HG02678 (cell line): ENCODE results near the gene CCNF.
"Not testable (repeated sequence)": the region's sequence is repeated elsewhere in the genome, so short reads cannot be mapped to it uniquely, and the experiment has no call there.

ENCODE experiments used
- ATAC-seq: cut with Tn5 transposase; IDR thresholded peaks from one replicate; pipeline ENCODE4 v1.9.1; 2021; ENCODE audit warnings: mild to moderate bottlenecking, moderate library complexity; ENCODE audit not compliant: unreplicated experiment

The CCNF gene

GRCh38 chr16:2427526-2427925, 1.7 kb upstream of the CCNF start:
- ATAC-seq: no peak

- no peak for ATAC-seq
These were observed 1.0 kb upstream of the CCNF start for GRCh38 chr16:2428051-2428783.

GRCh38 chr16:2428784-2429033, 538 bp upstream of the CCNF start:
- ATAC-seq: no peak

- ATAC-seq: peak; percentile 2
These were observed 770 bp downstream of the CCNF start for GRCh38 chr16:2429771-2430663.

- ATAC-seq: no peak
These were observed 3.0 kb downstream of the CCNF start for GRCh38 chr16:2432286-2432685.

- no peak for ATAC-seq
These were observed 3.7 kb downstream of the CCNF start for GRCh38 chr16:2432801-2433505.

GRCh38 chr16:2435236-2435635, 6.0 kb downstream of the CCNF start:
- ATAC-seq: not testable (repeated sequence)

GRCh38 chr16:2436110-2436509, 6.9 kb downstream of the CCNF start:
- no peak for ATAC-seq

- ATAC-seq: no peak
These were observed 8.0 kb downstream of the CCNF start for GRCh38 chr16:2437032-2437790.

- no peak for ATAC-seq
These were observed 8.9 kb downstream of the CCNF start for GRCh38 chr16:2438121-2438520.

- no peak for ATAC-seq
These were observed 10.4 kb downstream of the CCNF start for GRCh38 chr16:2439598-2439997.

GRCh38 chr16:2441143-2441804, 12.0 kb downstream of the CCNF start:
- ATAC-seq: not testable (repeated sequence)

GRCh38 chr16:2443555-2443954, 14.3 kb downstream of the CCNF start:
- no peak for ATAC-seq

- ATAC-seq: no peak
These were observed 18.8 kb downstream of the CCNF start for GRCh38 chr16:2447920-2448583.

GRCh38 chr16:2449118-2449517, 19.9 kb downstream of the CCNF start:
- ATAC-seq: no peak

GRCh38 chr16:2450535-2450934, 21.3 kb downstream of the CCNF start:
- ATAC-seq: no peak

GRCh38 chr16:2450975-2451381, 21.7 kb downstream of the CCNF start:
- ATAC-seq: no peak

- no peak for ATAC-seq
These were observed 22.6 kb downstream of the CCNF start for GRCh38 chr16:2451851-2452320.

- no peak for ATAC-seq
These were observed 23.4 kb downstream of the CCNF start for GRCh38 chr16:2452650-2453049.
